ENCODE results near the gene GOLGA1.

GRCh38 chr9:124852121-124852828 is 88.6 kb downstream of the GOLGA1 start:
- no peak for TF ChIP-seq EZH2phosphoT487 (IDR thresholded peaks at IDR 0.05; ENCODE audit: borderline replicate concordance, low read depth, low read length)
- TF ChIP-seq CTCF (conservative IDR thresholded peaks at IDR 0.05; ENCODE audit: low read length), result no peak
